ENCODE measurements around the gene NCKAP5L.

The NCKAP5L gene

DNA sequence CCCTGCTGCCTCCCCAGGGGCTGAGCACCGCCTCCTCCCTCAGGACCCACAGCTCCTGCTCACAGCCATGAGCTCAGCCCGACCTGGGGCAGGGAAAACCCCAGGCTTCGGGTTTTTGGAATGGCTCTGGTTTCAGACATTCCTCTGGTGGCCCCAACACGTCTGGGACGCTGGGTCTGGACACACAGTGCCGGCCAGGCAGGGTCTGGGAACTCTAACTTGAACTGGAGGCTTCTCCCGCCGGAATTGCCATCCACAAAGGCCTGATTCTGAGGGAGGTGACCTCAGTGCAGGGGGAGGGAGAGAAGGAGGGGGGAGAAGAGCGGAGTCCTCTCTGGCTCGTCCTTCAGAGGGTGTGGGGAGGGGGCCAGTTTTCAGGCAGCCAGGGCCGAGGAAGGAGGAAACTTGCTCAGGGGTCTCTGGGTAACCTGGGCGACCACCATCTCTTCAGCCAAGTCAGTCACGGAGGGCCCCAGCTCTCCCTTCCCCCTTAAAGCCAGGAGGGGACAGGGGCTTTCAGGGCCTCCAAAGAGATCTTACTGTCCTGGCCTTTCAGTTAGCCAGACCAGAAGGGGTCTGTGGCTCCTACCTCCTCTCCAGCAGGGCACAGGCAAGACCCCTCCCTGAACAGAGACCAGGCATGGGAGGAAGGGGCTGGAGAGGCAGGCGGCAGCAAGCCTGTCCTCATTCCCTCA is 19.4 kb downstream of the NCKAP5L start:
- ATAC-seq, result no peak

DNA sequence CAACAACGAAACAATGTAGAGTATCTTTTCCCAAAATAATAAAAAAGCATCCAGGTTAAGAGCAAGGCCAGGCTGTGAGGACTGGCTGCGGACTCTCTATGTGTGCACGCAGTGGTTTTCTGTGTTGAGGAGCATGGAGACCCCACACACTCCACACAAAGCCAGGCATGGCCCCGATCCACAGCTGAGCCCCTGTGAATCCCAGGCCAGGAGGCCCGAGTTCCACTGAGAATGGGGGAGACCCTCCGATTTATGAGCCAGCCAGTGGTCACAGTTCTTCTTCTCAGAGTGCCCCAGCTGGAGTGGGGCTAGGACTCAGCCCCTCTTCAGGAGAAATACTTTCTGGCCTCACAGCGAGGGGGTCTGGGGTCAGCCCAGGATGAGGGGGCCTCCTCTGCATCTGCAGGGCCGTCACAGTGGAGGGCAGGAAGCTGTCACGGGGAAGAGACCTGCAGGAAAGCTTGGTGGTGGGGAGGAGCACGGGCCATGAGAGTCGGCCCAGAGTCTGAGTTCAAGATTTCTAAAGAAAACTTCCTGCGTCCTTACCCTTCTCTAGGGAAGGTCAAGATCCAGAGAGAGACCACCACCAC is 20.1 kb downstream of the NCKAP5L start:
- TF ChIP-seq ZNF565 (CRISPR knock-in tag; conservative IDR thresholded peaks at IDR 0.05; ENCODE audit: low read depth), result no peak
- no peak for ATAC-seq

More for the DNA sequence above, 19.4 kb downstream of the NCKAP5L start:
- TF ChIP-seq ZNF70 (CRISPR knock-in tag; IDR thresholded peaks at IDR 0.05), result no peak
- TF ChIP-seq ZNF8 (CRISPR knock-in tag; IDR thresholded peaks at IDR 0.05), result no peak
- no peak for TF ChIP-seq ZFP30 (CRISPR knock-in tag; IDR thresholded peaks at IDR 0.05)
- no peak for TF ChIP-seq ISL1 (CRISPR knock-in tag; IDR thresholded peaks at IDR 0.05)
- TF ChIP-seq, protein P1, sequence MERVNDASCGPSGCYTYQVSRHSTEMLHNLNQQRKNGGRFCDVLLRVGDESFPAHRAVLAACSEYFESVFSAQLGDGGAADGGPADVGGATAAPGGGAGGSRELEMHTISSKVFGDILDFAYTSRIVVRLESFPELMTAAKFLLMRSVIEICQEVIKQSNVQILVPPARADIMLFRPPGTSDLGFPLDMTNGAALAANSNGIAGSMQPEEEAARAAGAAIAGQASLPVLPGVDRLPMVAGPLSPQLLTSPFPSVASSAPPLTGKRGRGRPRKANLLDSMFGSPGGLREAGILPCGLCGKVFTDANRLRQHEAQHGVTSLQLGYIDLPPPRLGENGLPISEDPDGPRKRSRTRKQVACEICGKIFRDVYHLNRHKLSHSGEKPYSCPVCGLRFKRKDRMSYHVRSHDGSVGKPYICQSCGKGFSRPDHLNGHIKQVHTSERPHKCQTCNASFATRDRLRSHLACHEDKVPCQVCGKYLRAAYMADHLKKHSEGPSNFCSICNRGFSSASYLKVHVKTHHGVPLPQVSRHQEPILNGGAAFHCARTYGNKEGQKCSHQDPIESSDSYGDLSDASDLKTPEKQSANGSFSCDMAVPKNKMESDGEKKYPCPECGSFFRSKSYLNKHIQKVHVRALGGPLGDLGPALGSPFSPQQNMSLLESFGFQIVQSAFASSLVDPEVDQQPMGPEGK (CRISPR knock-in tag; IDR thresholded peaks at IDR 0.05; ENCODE audit: borderline replicate concordance), result no peak
- TF ChIP-seq TOX (CRISPR knock-in tag; IDR thresholded peaks at IDR 0.05; ENCODE audit: borderline replicate concordance), result no peak
- TF ChIP-seq BACH2 (CRISPR knock-in tag; IDR thresholded peaks at IDR 0.05; ENCODE audit: borderline replicate concordance), result no peak
- TF ChIP-seq ZFP3 (CRISPR knock-in tag; IDR thresholded peaks at IDR 0.05), result no peak
- TF ChIP-seq CSDC2 (CRISPR knock-in tag; IDR thresholded peaks at IDR 0.05), result no peak

DNA sequence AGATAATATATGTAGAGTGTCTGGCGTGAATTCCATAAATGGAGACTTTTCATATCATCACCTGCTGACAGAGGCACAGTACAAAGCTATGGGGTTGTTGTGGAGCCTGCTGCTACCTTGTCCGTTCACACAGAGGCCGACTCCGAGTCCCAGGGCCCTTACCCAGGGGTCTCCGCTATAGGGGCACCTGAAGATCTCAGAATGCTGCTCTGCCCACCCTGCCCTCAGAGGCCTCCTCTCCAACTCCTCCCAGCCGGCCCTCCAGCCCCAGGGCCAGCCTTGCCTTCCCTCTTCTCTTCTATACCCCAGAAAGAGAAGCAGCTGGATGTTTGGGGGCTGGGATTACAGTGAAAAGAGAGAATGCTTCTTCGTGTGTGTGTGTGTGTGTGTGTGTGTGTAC is 21.3 kb downstream of the NCKAP5L start:
- no peak for ATAC-seq
- TF ChIP-seq CSDC2 (CRISPR knock-in tag; IDR thresholded peaks at IDR 0.05), result no peak
- TF ChIP-seq ZC3H10 (CRISPR knock-in tag; IDR thresholded peaks at IDR 0.05), result no peak
- TF ChIP-seq, protein P2, sequence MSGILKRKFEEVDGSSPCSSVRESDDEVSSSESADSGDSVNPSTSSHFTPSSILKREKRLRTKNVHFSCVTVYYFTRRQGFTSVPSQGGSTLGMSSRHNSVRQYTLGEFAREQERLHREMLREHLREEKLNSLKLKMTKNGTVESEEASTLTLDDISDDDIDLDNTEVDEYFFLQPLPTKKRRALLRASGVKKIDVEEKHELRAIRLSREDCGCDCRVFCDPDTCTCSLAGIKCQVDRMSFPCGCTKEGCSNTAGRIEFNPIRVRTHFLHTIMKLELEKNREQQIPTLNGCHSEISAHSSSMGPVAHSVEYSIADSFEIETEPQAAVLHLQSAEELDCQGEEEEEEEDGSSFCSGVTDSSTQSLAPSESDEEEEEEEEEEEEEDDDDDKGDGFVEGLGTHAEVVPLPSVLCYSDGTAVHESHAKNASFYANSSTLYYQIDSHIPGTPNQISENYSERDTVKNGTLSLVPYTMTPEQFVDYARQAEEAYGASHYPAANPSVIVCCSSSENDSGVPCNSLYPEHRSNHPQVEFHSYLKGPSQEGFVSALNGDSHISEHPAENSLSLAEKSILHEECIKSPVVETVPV (CRISPR knock-in tag; IDR thresholded peaks at IDR 0.05), result no peak
- TF ChIP-seq, protein P3, sequence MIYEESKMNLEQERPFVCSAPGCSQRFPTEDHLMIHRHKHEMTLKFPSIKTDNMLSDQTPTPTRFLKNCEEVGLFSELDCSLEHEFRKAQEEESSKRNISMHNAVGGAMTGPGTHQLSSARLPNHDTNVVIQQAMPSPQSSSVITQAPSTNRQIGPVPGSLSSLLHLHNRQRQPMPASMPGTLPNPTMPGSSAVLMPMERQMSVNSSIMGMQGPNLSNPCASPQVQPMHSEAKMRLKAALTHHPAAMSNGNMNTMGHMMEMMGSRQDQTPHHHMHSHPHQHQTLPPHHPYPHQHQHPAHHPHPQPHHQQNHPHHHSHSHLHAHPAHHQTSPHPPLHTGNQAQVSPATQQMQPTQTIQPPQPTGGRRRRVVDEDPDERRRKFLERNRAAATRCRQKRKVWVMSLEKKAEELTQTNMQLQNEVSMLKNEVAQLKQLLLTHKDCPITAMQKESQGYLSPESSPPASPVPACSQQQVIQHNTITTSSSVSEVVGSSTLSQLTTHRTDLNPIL (CRISPR knock-in tag; IDR thresholded peaks at IDR 0.05; ENCODE audit: low read depth), result no peak
- no peak for TF ChIP-seq GLIS3 (CRISPR knock-in tag; IDR thresholded peaks at IDR 0.05)
- no peak for TF ChIP-seq TCF4 (CRISPR knock-in tag; IDR thresholded peaks at IDR 0.05; ENCODE audit: borderline replicate concordance)
- no peak for TF ChIP-seq ZNF70 (CRISPR knock-in tag; IDR thresholded peaks at IDR 0.05)

DNA sequence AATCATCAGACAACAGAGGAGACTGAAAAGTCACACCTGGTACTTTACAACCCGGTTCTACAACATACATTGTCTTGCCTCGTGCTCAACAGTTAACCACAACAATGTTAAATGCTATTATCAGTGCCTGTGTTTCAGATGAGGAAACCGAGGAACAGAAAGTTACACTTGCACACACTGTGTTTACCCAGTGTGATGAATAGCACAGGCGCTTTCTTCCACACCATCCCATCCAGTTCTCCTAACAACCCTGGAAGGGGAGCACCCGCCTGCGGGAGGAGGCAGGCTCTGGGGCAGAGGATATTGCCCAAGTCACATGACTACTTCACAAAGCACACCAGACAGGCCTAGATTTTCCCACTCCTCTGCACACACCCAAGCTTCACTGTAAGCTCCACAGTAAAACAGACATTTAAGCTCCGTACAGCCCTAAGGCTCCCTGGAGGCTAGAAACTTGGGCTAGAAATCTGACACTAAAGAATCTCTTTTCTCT is 21.8 kb downstream of the NCKAP5L start:
- no peak for TF ChIP-seq ZNF565 (CRISPR knock-in tag; conservative IDR thresholded peaks at IDR 0.05; ENCODE audit: low read depth)
- TF ChIP-seq, protein P2 (CRISPR knock-in tag; IDR thresholded peaks at IDR 0.05), result no peak
- TF ChIP-seq ARNTL (CRISPR knock-in tag; IDR thresholded peaks at IDR 0.05; ENCODE audit: borderline replicate concordance, low read depth), result no peak
- TF ChIP-seq TOX (CRISPR knock-in tag; IDR thresholded peaks at IDR 0.05; ENCODE audit: borderline replicate concordance), result no peak
- no peak for TF ChIP-seq OSR1 (CRISPR knock-in tag; IDR thresholded peaks at IDR 0.05)
- no peak for TF ChIP-seq PPARA (CRISPR knock-in tag; IDR thresholded peaks at IDR 0.05; ENCODE audit: borderline replicate concordance)
- no peak for TF ChIP-seq BACH2 (CRISPR knock-in tag; IDR thresholded peaks at IDR 0.05; ENCODE audit: borderline replicate concordance)
- TF ChIP-seq RARB (CRISPR knock-in tag; IDR thresholded peaks at IDR 0.05), result no peak
- TF ChIP-seq GLIS3 (CRISPR knock-in tag; IDR thresholded peaks at IDR 0.05), result no peak
- TF ChIP-seq ZNF8 (CRISPR knock-in tag; IDR thresholded peaks at IDR 0.05), result no peak
- TF ChIP-seq, protein P4, sequence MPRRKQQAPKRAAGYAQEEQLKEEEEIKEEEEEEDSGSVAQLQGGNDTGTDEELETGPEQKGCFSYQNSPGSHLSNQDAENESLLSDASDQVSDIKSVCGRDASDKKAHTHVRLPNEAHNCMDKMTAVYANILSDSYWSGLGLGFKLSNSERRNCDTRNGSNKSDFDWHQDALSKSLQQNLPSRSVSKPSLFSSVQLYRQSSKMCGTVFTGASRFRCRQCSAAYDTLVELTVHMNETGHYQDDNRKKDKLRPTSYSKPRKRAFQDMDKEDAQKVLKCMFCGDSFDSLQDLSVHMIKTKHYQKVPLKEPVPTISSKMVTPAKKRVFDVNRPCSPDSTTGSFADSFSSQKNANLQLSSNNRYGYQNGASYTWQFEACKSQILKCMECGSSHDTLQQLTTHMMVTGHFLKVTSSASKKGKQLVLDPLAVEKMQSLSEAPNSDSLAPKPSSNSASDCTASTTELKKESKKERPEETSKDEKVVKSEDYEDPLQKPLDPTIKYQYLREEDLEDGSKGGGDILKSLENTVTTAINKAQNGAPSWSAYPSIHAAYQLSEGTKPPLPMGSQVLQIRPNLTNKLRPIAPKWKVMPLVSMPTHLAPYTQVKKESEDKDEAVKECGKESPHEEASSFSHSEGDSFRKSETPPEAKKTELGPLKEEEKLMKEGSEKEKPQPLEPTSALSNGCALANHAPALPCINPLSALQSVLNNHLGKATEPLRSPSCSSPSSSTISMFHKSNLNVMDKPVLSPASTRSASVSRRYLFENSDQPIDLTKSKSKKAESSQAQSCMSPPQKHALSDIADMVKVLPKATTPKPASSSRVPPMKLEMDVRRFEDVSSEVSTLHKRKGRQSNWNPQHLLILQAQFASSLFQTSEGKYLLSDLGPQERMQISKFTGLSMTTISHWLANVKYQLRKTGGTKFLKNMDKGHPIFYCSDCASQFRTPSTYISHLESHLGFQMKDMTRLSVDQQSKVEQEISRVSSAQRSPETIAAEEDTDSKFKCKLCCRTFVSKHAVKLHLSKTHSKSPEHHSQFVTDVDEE (CRISPR knock-in tag; IDR thresholded peaks at IDR 0.05), result no peak
- TF ChIP-seq SNAI2 (CRISPR knock-in tag; IDR thresholded peaks at IDR 0.05), result no peak
- no peak for TF ChIP-seq ZC3H10 (CRISPR knock-in tag; IDR thresholded peaks at IDR 0.05)
- no peak for ATAC-seq
